Caco-2 (cell line): Measurements from ENCODE around the gene EIF4G1. TPM values are rescaled to one million over a fixed set of nuclear protein-coding genes. Genes with fewer than 3 reads are reported as not detected.

Source experiments
- BruUV-seq: library from RNA; stranded (reverse); fragments of 400-500 nt; replicated peaks from 2 replicates; lab custom pipeline; 2021; lab: Mats Ljungman, UMichigan
- CTCF ChIA-PET: fragments of 300-600 bp; sonication (Branson Sonifier 250); formaldehyde crosslinking; loops from one replicate; lab custom pipeline; 2022; ENCODE audit warnings: antibody characterized with exemption; lab: Charles Lee
- POLR2A ChIA-PET: fragments of 300-600 bp; sonication (Branson Sonifier 250); formaldehyde crosslinking; loops from one replicate; lab custom pipeline; 2022; ENCODE audit warnings: antibody characterized with exemption; lab: Charles Lee
- DNase-seq, 2 experiments: peaks; one replicate each; pipeline versions ENCODE4 v3.0.0 to v3.0.0-alpha.2; 2020 to 2022
- H3K27me3 ChIP-seq: replicated peaks from 2 replicates; pipeline ENCODE4 v1.6.0; 2011; ENCODE audit warnings: low read length; ENCODE audit not compliant: control insufficient read depth, insufficient read depth
- H3K36me3 ChIP-seq: 2 replicates; pipeline ENCODE4 v1.5.1; 2011; ENCODE audit warnings: low read length; ENCODE audit not compliant: control insufficient read depth, insufficient read depth
- H3K4me1 ChIP-seq: fragments of 250-450 bp; sonication (Bioruptor Pico); 2 replicates; pipeline ENCODE4 v1.5.1; 2020; ENCODE audit warnings: mild to moderate bottlenecking
- H3K4me3 ChIP-seq: 2 replicates; pipeline ENCODE4 v1.5.1; 2011; ENCODE audit warnings: low read depth, mild to moderate bottlenecking, control low read depth, low read length
- H3K9me3 ChIP-seq: fragments of 250-450 bp; sonication (Bioruptor Pico); 2 replicates; pipeline ENCODE4 v1.5.1; 2020; ENCODE audit warnings: mild to moderate bottlenecking, moderate library complexity
- H3K27ac Mint-ChIP-seq: one replicate; pipeline ENCODE4 v1.8.0; 2022; ENCODE audit warnings: mixed read lengths; ENCODE audit not compliant: unreplicated experiment
- H3K27me3 Mint-ChIP-seq: one replicate; pipeline ENCODE4 v1.8.0; 2022; ENCODE audit warnings: mixed read lengths; ENCODE audit not compliant: insufficient read depth, unreplicated experiment
- H3K36me3 Mint-ChIP-seq: one replicate; pipeline ENCODE4 v1.8.0; 2022; ENCODE audit warnings: mild to moderate bottlenecking, mixed read lengths; ENCODE audit not compliant: insufficient read depth, unreplicated experiment
- H3K4me1 Mint-ChIP-seq: one replicate; pipeline ENCODE4 v1.8.0; 2022; ENCODE audit warnings: low read depth, mixed read lengths; ENCODE audit not compliant: unreplicated experiment
- H3K4me3 Mint-ChIP-seq: one replicate; pipeline ENCODE4 v1.8.0; 2022; ENCODE audit warnings: mild to moderate bottlenecking, moderate library complexity, mixed read lengths; ENCODE audit not compliant: unreplicated experiment
- H3K9me3 Mint-ChIP-seq: one replicate; pipeline ENCODE4 v1.8.0; 2022; ENCODE audit warnings: mixed read lengths; ENCODE audit not compliant: unreplicated experiment
- intact Hi-C: fragments of 100-400 bp; cut with micrococcal nuclease; formaldehyde crosslinking; loops from one replicate; pipeline ENCODE4 v1.10.0; 2022; ENCODE audit not compliant: unreplicated experiment
- total RNA-seq: library from RNA; stranded (reverse); gene quantifications from 2 replicates; pipeline ENCODE4 v1.2.3, GENCODE V29; 2022
- TF ChIP-seq, protein P1 (sequence below), 2 experiments: fragments of 200-600 bp in 1 of 2; IDR thresholded peaks; 1 replicate in 1 of 2; 2 replicates in 1 of 2; pipeline versions ENCODE4 v1.5.1 to v1.8.0; 2011 to 2022; ENCODE audit warnings: antibody characterized with exemption in 1 of 2, control low read depth in 1 of 2, inconsistent platforms in 1 of 2, low read depth in 1 of 2, low read length in 1 of 2, mild to moderate bottlenecking in 1 of 2, moderate library complexity in 1 of 2; ENCODE audit not compliant: insufficient read depth in 1 of 2, severe bottlenecking in 1 of 2, unreplicated experiment in 1 of 2

Gene EIF4G1
- total RNA-seq, 1 experiment from 2014 or later: 423 TPM

DNA sequence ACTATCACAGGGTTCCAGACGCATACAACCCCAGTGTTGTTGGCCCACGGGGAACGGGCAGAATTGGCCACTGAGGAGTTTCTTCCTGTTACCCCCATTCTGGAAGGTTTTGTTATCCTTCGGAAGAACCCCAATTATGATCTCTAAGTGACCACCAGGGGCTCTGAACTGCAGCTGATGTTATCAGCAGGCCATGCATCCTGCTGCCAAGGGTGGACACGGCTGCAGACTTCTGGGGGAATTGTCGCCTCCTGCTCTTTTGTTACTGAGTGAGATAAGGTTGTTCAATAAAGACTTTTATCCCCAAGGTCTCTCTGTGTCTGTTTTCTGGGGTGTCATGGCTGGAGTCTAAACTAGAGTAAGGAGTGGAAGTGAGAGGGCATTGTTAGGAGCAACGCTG lies 5.7 kb upstream of the EIF4G1 start:
- CTCF ChIA-PET: no interaction called here
- BruUV-seq: TSS peak; percentile 37
- Mint-ChIP-seq H3K27me3 (no peaks in the 10 kb centered on the region), H3K9me3 (no peaks in the 10 kb centered on the region), H3K4me3 (no peak overlapping the region), H3K4me1 (no peaks in the 10 kb centered on the region), H3K27ac (no peak overlapping the region), H3K36me3 (peaks cover 52% of the 10 kb centered on the region)
- Histone ChIP-seq H3K4me1 (no peaks in the 10 kb centered on the region), H3K4me3 (no peak overlapping the region), H3K36me3 (peaks cover 2% of the 10 kb centered on the region), H3K27me3 (no peaks in the 10 kb centered on the region), H3K9me3 (no peaks in the 10 kb centered on the region)
- no peak for DNase-seq
- intact Hi-C loops: no loop called here
- POLR2A ChIA-PET: no interaction called here
- TF ChIP-seq, protein P1, sequence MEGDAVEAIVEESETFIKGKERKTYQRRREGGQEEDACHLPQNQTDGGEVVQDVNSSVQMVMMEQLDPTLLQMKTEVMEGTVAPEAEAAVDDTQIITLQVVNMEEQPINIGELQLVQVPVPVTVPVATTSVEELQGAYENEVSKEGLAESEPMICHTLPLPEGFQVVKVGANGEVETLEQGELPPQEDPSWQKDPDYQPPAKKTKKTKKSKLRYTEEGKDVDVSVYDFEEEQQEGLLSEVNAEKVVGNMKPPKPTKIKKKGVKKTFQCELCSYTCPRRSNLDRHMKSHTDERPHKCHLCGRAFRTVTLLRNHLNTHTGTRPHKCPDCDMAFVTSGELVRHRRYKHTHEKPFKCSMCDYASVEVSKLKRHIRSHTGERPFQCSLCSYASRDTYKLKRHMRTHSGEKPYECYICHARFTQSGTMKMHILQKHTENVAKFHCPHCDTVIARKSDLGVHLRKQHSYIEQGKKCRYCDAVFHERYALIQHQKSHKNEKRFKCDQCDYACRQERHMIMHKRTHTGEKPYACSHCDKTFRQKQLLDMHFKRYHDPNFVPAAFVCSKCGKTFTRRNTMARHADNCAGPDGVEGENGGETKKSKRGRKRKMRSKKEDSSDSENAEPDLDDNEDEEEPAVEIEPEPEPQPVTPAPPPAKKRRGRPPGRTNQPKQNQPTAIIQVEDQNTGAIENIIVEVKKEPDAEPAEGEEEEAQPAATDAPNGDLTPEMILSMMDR (IDR thresholded peaks at IDR 0.05; ENCODE audit: insufficient read depth in 1 of 2, low read depth in 1 of 2, low read length in 1 of 2, severe bottlenecking in 1 of 2, unreplicated experiment in 1 of 2): no peak

DNA sequence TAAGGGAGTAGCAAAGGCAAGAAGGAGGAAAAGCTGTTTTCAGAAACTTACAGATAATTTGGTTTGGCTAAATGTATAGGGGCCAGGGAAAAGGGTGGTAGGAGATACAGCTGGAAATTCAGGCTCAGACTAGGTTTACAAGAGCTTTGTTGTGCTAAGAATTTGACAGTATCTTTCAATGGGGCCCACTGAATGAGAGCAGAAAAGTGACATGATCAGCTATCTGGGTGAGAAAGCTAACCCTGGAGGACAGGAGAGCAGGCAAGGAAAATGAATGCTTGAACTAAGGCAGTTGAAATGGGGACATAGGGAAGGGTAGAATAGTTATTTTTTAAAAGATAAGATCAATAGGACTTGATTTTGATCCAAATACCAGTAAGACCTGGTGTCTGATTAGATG lies 2.8 kb upstream of the EIF4G1 start:
- no TSS peak for BruUV-seq
- intact Hi-C loops: no loop called here
- H3K4me1 Mint-ChIP-seq: peaks cover 6% of the 10 kb centered on the region
- peaks cover 9% of the 10 kb centered on the region for H3K4me1 ChIP-seq
- no peaks in the 10 kb centered on the region for H3K9me3 ChIP-seq
- DNase-seq: no peak
- H3K9me3 Mint-ChIP-seq: no peaks in the 10 kb centered on the region
- TF ChIP-seq, protein P1 (IDR thresholded peaks at IDR 0.05; ENCODE audit: insufficient read depth in 1 of 2, low read depth in 1 of 2, low read length in 1 of 2, severe bottlenecking in 1 of 2, unreplicated experiment in 1 of 2): no peak
- H3K27me3 Mint-ChIP-seq: no peaks in the 10 kb centered on the region
- no peak overlapping the region for H3K4me3 ChIP-seq
- H3K4me3 Mint-ChIP-seq: no peak overlapping the region
- H3K36me3 Mint-ChIP-seq: peaks cover 49% of the 10 kb centered on the region
- POLR2A ChIA-PET: no interaction called here
- H3K27ac Mint-ChIP-seq: no peak overlapping the region
- H3K27me3 ChIP-seq: no peaks in the 10 kb centered on the region
- CTCF ChIA-PET: no interaction called here
- H3K36me3 ChIP-seq: peaks cover 1% of the 10 kb centered on the region

DNA sequence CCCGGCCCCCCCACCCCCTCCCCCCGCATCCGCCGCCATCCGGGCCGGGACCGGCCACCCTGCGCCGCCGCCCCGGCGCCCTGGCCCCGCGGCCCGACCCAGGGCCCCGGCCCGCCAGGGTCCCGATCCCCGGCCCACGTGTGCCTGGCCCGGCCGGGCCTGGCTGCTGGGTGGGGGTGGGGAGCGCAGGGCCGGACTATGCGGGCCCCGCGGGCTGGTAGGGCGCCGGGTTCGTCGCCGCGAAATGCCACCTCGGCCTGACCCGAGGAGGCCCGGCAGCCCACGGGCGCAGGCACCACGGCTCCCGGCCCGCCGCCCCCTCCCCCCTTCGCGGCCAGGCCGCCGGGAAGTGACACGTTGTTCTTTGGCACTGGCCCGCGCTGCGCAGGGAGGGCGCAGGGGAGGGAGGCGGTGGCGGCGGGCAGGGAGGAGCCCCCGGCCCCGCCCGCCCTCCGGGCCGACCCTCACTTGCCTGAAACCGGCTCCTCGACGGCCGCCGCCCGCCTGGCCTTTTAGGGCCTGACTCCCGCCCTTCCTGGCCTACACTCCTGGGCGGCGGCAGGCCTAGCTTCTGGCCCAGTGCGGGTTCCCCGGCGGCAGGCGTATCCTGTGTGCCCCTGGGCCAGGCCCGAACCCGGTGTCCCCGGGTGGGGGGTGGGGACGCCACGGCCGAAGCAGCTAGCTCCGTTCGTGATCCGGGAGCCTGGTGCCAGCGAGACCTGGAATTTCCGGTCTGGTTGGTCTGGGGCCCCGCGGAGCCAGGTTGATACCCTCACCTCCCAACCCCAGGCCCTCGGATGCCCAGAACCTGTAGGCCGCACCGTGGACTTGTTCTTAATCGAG lies 515 bp downstream of the EIF4G1 start:
- Mint-ChIP-seq H3K4me1 (peaks cover 9% of the 10 kb centered on the region), H3K9me3 (no peaks in the 10 kb centered on the region), H3K27me3 (no peaks in the 10 kb centered on the region), H3K36me3 (peaks cover 46% of the 10 kb centered on the region), H3K4me3 (peak overlapping the region; percentile 85), H3K27ac (peak overlapping the region; percentile 67)
- POLR2A ChIA-PET: no interaction called here
- BruUV-seq: no TSS peak
- H3K4me3 ChIP-seq: peak overlapping the region; percentile 89
- TF ChIP-seq, protein P1 (IDR thresholded peaks at IDR 0.05; ENCODE audit: insufficient read depth in 1 of 2, low read depth in 1 of 2, low read length in 1 of 2, severe bottlenecking in 1 of 2, unreplicated experiment in 1 of 2): no peak
- peaks cover 11% of the 10 kb centered on the region for H3K4me1 ChIP-seq
- no peaks in the 10 kb centered on the region for H3K27me3 ChIP-seq
- H3K36me3 ChIP-seq: peaks cover 1% of the 10 kb centered on the region
- intact Hi-C loops: loop anchor here (1.0 kb wide), 2 partner anchors 16 to 48 kb away; partner anchors contain the start of gene PSMD2
- CTCF ChIA-PET: interaction anchor here (0.6 kb wide), 1 partner anchor 79 kb away, joined by 3 read pairs; no protein-coding TSS in a partner anchor
- DNase-seq: peak; percentile 65 to 72
- no peaks in the 10 kb centered on the region for H3K9me3 ChIP-seq
